Vagina (tissue), 2 donors: ENCODE measurements around the gene SLC39A11. TPM values are rescaled to one million over a fixed set of nuclear protein-coding genes. Genes with fewer than 3 reads are reported as not detected.
A peak's percentile ranks its signal among the peaks of the same experiment; 100 is the strongest.

Experiments used
- DNase-seq, 2 donors: peaks; one replicate each; pipeline ENCODE4 v3.0.0-alpha.2; 2017; ENCODE audit errors: extremely low spot score in 2 of 2
- H3K27ac ChIP-seq: fragments of 200-600 bp; sonication (generic); one replicate; pipeline ENCODE4 v1.5.1; 2019
- H3K27me3 ChIP-seq: fragments of 200-600 bp; sonication (generic); one replicate; pipeline ENCODE4 v1.5.1; 2019
- H3K36me3 ChIP-seq, 2 donors: fragments of 200-600 bp; sonication (generic); one replicate each; pipeline ENCODE4 v1.5.1; 2017 to 2019
- H3K4me1 ChIP-seq: fragments of 200-600 bp; sonication (generic); one replicate; pipeline ENCODE4 v1.5.1; 2019
- H3K4me3 ChIP-seq, 2 donors: fragments of 200-600 bp; sonication (generic); 1 replicate in 1 of 2; 2 replicates in 1 of 2; pipeline ENCODE4 v1.5.1; 2016 to 2019
- H3K9me3 ChIP-seq: fragments of 200-600 bp; sonication (generic); one replicate; pipeline ENCODE4 v1.5.1; 2019
- POLR2A ChIP-seq, 2 donors: fragments of 450-650 bp; IDR thresholded peaks; one replicate each; pipeline ENCODE4 v1.6.1; 2017; ENCODE audit warnings: antibody characterized with exemption in 2 of 2, mild to moderate bottlenecking in 2 of 2, moderate library complexity in 2 of 2
- POLR2AphosphoS5 ChIP-seq, 2 donors: sonication (generic); formaldehyde crosslinking; IDR thresholded peaks; one replicate each; pipeline ENCODE4 v1.9.0; 2017; ENCODE audit warnings: antibody characterized with exemption in 2 of 2, mild to moderate bottlenecking in 2 of 2, low read depth in 1 of 2; ENCODE audit not compliant: insufficient read depth in 1 of 2
- intact Hi-C: fragments of 100-400 bp; cut with DNase I; formaldehyde crosslinking; loops from one replicate; pipeline ENCODE4 v1.15.1; 2023
- total RNA-seq: library from RNA; depleted of rRNA; stranded (reverse); fragments of >200 nt; gene quantifications from one replicate; pipeline ENCODE4 v1.2.3, GENCODE V29; 2016
- TF ChIP-seq, protein P1 (sequence below), 3 experiments: fragments of 450-650 bp in 2 of 3; fragments of 200-600 bp in 1 of 3; sonication (generic) in 1 of 3; IDR thresholded peaks; one replicate each; pipeline ENCODE4 v1.5.1; 2017 to 2019; ENCODE audit warnings: antibody characterized with exemption in 3 of 3, mild to moderate bottlenecking in 2 of 3, moderate library complexity in 2 of 3

Gene SLC39A11
- total RNA-seq, 1 donor from 2014 or later, result 22.6 TPM

DNA sequence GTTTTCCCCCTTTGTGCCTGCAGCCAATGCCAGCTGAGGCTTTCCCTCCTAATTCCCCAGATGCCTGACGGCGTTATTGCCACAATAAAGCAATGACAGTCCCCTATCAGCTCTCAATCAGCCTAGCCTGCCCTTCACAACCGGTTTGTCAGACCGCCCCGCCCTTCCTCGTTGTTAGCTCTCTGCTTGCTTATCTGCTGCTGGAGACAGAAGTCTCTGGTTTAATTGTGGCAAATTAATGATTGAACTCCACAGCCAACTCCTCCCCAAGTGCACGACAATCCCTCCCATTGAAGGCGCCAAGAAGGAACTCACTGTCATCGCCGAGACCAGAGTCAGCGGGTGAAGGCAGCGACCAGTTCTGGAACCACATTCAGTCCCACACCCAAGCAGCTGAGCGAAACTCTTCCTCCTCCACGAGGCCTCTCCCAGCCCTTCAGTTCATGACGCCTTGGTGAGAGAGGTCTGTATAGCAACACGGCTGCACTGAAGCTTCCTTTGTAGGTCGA lies 474.4 kb downstream of the SLC39A11 start:
- intact Hi-C loops, result no loop called here
- H3K27me3 ChIP-seq, result no peaks in the 10 kb centered on the region
- DNase-seq, result no peak
- TF ChIP-seq POLR2AphosphoS5 (IDR thresholded peaks at IDR 0.05; ENCODE audit: insufficient read depth in 1 of 2, low read depth in 1 of 2), result peak in 1 of 2 donors; percentile 23
- no peak for TF ChIP-seq POLR2A (IDR thresholded peaks at IDR 0.05)
- no peak overlapping the region for H3K4me3 ChIP-seq
- no peaks in the 10 kb centered on the region for H3K36me3 ChIP-seq
- no peaks in the 10 kb centered on the region for H3K9me3 ChIP-seq
- peaks cover 30% of the 10 kb centered on the region for H3K4me1 ChIP-seq
- H3K27ac ChIP-seq, result no peak overlapping the region

GRCh38 chr17:72617557-72617956 lies 474.9 kb downstream of the SLC39A11 start:
- Histone ChIP-seq H3K4me1 (peaks cover 30% of the 10 kb centered on the region), H3K27ac (no peak overlapping the region), H3K36me3 (no peaks in the 10 kb centered on the region), H3K27me3 (no peaks in the 10 kb centered on the region), H3K9me3 (no peaks in the 10 kb centered on the region), H3K4me3 (no peak overlapping the region)
- intact Hi-C loops, result no loop called here
- TF ChIP-seq POLR2AphosphoS5 (IDR thresholded peaks at IDR 0.05; ENCODE audit: insufficient read depth in 1 of 2, low read depth in 1 of 2) (no peak), POLR2A (IDR thresholded peaks at IDR 0.05) (no peak)
- TF ChIP-seq, protein P1, sequence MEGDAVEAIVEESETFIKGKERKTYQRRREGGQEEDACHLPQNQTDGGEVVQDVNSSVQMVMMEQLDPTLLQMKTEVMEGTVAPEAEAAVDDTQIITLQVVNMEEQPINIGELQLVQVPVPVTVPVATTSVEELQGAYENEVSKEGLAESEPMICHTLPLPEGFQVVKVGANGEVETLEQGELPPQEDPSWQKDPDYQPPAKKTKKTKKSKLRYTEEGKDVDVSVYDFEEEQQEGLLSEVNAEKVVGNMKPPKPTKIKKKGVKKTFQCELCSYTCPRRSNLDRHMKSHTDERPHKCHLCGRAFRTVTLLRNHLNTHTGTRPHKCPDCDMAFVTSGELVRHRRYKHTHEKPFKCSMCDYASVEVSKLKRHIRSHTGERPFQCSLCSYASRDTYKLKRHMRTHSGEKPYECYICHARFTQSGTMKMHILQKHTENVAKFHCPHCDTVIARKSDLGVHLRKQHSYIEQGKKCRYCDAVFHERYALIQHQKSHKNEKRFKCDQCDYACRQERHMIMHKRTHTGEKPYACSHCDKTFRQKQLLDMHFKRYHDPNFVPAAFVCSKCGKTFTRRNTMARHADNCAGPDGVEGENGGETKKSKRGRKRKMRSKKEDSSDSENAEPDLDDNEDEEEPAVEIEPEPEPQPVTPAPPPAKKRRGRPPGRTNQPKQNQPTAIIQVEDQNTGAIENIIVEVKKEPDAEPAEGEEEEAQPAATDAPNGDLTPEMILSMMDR (IDR thresholded peaks at IDR 0.05), result no peak
- DNase-seq, result no peak

DNA sequence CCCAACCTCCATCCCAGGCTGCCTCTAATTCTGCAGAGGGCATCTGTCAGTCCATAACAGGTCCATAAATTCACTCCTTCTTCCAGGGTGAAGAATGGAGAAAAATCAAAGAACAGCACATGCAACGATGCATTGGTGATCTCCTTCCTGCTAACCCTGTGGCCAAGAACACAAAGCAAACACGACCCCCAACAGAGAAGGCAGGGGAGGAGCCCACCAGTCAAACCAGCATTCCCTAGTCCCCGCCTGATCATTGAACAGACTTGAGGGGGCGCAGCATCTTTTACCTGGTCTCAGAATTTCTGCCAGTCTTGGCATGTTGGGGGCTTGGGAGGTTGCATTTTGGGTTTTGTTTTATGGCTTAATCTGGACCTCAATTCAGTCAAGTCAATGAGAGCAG lies 476.0 kb downstream of the SLC39A11 start:
- intact Hi-C loops, result no loop called here
- TF ChIP-seq, protein P1 (IDR thresholded peaks at IDR 0.05), result no peak
- no peak for TF ChIP-seq POLR2AphosphoS5 (IDR thresholded peaks at IDR 0.05; ENCODE audit: insufficient read depth in 1 of 2, low read depth in 1 of 2)
- no peak for TF ChIP-seq POLR2A (IDR thresholded peaks at IDR 0.05)
- no peaks in the 10 kb centered on the region for H3K27me3 ChIP-seq
- H3K36me3 ChIP-seq, result no peaks in the 10 kb centered on the region
- H3K27ac ChIP-seq, result no peak overlapping the region
- H3K4me3 ChIP-seq, result no peak overlapping the region
- DNase-seq, result no peak
- H3K9me3 ChIP-seq, result no peaks in the 10 kb centered on the region
- H3K4me1 ChIP-seq, result peaks cover 30% of the 10 kb centered on the region

DNA sequence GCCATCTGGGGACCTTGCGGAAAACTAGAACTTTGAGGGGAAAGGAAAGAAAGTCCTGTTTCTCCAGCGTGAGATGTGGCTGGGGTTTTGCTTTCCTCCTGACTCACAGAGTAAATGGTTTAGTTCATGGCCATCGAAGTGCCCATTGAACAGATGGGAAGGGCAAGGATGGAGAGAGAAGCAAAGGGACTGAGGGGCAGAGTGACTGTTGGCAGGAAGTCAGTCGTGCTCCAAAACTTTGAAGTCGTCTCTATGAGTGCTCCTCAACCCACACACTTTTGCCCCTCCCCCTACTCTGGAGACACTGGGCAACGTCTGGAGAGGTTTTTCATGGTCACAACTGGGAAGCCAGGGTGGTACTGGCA lies 476.9 kb downstream of the SLC39A11 start:
- intact Hi-C loops, result no loop called here
- Histone ChIP-seq H3K27ac (no peak overlapping the region), H3K27me3 (no peaks in the 10 kb centered on the region)

GRCh38 chr17:72614871-72615626 lies 477.4 kb downstream of the SLC39A11 start:
- H3K9me3 ChIP-seq, result no peaks in the 10 kb centered on the region
- H3K27me3 ChIP-seq, result no peaks in the 10 kb centered on the region
- H3K27ac ChIP-seq, result peak overlapping the region; percentile 33
- no peak for DNase-seq
- no peak overlapping the region for H3K4me3 ChIP-seq
- peaks cover 30% of the 10 kb centered on the region for H3K4me1 ChIP-seq
- no peak for TF ChIP-seq POLR2A (IDR thresholded peaks at IDR 0.05)
- TF ChIP-seq, protein P1 (IDR thresholded peaks at IDR 0.05), result no peak
- no peak for TF ChIP-seq POLR2AphosphoS5 (IDR thresholded peaks at IDR 0.05; ENCODE audit: insufficient read depth in 1 of 2, low read depth in 1 of 2)
- no peaks in the 10 kb centered on the region for H3K36me3 ChIP-seq
- intact Hi-C loops, result no loop called here

More for the DNA sequence above, 476.9 kb downstream of the SLC39A11 start:
- no peak for DNase-seq
- peaks cover 30% of the 10 kb centered on the region for H3K4me1 ChIP-seq
- TF ChIP-seq POLR2AphosphoS5 (IDR thresholded peaks at IDR 0.05; ENCODE audit: insufficient read depth in 1 of 2, low read depth in 1 of 2) (no peak), POLR2A (IDR thresholded peaks at IDR 0.05) (no peak)
- TF ChIP-seq, protein P1 (IDR thresholded peaks at IDR 0.05), result no peak
- H3K9me3 ChIP-seq, result no peaks in the 10 kb centered on the region
- no peak overlapping the region for H3K4me3 ChIP-seq
- no peaks in the 10 kb centered on the region for H3K36me3 ChIP-seq
